CD4-positive, alpha-beta T cell treated with Interleukin-1 beta for 1 hour (primary cell): ENCODE data around the gene ZSCAN9.

Experiments used
- DNase-seq, 2 donors: peaks; one replicate each; pipeline ENCODE4 v3.0.0-alpha.2; 2020 to 2022

Gene ZSCAN9

GRCh38 chr6:28225056-28225834 is at the start of gene ZSCAN9:
Gene ZSCAN9 (plus strand): TSS chr6:28225275. CDS start chr6:28227085, 1,810 bp downstream.
- peak; percentile 57 to 73 for DNase-seq

- DNase-seq = no peak
Measured at GRCh38 chr6:28176373-28176772, 48.7 kb upstream of the ZSCAN9 start.

- no peak for DNase-seq
Measured at GRCh38 chr6:28182255-28182654, 42.8 kb upstream of the ZSCAN9 start.

GRCh38 chr6:28188111-28188979 is 36.7 kb upstream of the ZSCAN9 start:
- no peak for DNase-seq

- no peak for DNase-seq
Measured at GRCh38 chr6:28200020-28200419, 25.1 kb upstream of the ZSCAN9 start.

- no peak for DNase-seq
Measured at GRCh38 chr6:28203201-28203600, 21.9 kb upstream of the ZSCAN9 start.

- no peak for DNase-seq
Measured at GRCh38 chr6:28205879-28206278, 19.2 kb upstream of the ZSCAN9 start.

GRCh38 chr6:28206527-28206926 is 18.5 kb upstream of the ZSCAN9 start:
- no peak for DNase-seq

GRCh38 chr6:28206928-28207509 is 18.1 kb upstream of the ZSCAN9 start:
- DNase-seq = no peak

GRCh38 chr6:28207510-28208110 is 17.5 kb upstream of the ZSCAN9 start:
- no peak for DNase-seq

GRCh38 chr6:28208111-28208659 is 16.9 kb upstream of the ZSCAN9 start:
- no peak for DNase-seq

- no peak for DNase-seq
Measured at GRCh38 chr6:28209753-28210535, 15.1 kb upstream of the ZSCAN9 start.

GRCh38 chr6:28211840-28212509 is 13.1 kb upstream of the ZSCAN9 start:
- DNase-seq = no peak

- DNase-seq = no peak
Measured at GRCh38 chr6:28212510-28213212, 12.4 kb upstream of the ZSCAN9 start.

GRCh38 chr6:28213213-28213523 is 11.9 kb upstream of the ZSCAN9 start:
- no peak for DNase-seq

GRCh38 chr6:28215425-28215824 is 9.7 kb upstream of the ZSCAN9 start:
- no peak for DNase-seq

- DNase-seq = no peak
Measured at GRCh38 chr6:28217890-28218289, 7.2 kb upstream of the ZSCAN9 start.

GRCh38 chr6:28218312-28219248 is 6.5 kb upstream of the ZSCAN9 start:
- peak in 1 of 2 donors; percentile 27 for DNase-seq

- DNase-seq = no peak
Measured at GRCh38 chr6:28220257-28221133, 4.6 kb upstream of the ZSCAN9 start.
